HG03457 (cell line): ENCODE data around the gene AP3M1.

ENCODE experiments used
- ATAC-seq: cut with Tn5 transposase; IDR thresholded peaks from one replicate; pipeline ENCODE4 v1.9.1; 2021; ENCODE audit warnings: moderate number of reproducible peaks; ENCODE audit not compliant: unreplicated experiment

The AP3M1 gene

GRCh38 chr10:74081192-74081803, 69.3 kb downstream of the AP3M1 start:
- no peak for ATAC-seq

DNA sequence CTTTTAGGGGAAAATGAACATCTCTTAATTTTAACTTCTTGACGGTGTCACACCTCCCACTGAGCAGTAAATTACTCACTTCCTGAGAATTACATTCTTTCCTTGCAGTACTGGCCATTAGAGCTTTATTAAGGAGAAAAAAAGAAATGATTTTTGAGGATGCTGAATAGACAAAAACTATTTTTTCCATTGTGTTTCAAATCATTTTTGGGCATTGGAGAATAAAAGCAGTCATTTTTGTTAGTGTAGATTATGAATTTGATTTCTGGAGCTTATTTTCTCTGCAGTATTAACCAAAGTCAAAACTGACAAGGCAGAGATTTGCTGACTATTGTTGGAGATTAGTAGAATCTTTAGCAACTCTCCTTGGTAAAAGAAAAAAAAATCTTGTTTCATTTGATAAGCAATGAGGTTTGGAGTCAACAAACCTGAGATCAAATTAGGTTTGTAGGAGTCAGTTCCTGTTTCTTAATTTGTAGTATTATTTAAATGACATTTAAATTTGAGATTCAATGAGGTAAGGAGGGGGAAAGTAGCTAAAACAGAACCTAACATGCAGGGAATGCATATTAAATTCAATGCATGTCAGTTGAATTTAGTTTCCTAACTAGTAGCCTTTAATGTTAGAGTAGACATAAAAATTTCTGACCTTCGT, 70.6 kb downstream of the AP3M1 start:
- ATAC-seq = no peak

DNA sequence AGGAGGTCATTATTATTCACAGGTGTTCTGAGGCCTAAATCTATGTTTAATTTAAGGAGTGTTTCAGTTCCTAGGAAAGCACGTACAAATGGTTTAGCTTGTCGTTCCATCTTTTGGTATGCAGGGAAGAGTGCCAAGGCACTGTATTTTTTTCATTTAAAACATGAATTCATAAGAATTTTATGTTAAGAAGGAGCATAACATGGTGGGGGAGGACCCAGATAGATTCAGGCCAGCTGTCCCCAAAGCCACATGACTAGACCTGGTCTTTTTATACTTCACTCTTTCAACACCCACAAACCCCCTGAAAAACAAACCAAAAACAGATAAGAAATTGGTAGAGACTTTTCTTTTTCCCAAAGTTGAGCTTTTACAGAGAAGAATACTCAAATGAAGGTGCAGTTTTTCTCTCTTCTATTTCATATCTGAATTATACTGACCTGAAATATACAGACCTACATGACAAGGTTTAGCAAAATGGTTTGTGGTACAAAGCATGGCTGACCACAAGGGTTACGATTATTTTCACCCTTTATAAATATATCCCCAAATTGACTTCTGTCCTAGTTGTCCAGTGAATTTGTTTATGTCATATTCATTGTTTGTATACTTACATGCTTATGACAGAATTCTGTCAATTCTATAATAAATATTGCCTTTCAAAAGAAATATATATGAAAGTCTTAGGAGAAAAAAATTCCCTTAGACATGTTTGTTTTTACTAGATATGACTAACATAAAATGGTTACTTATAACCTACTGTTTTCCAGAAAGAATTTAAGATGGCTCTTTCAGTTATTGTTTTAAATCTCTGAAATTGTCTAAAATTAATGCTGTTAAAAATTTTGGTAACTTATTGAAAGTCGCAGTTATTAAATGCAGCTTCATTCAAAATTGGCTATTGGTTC, 71.3 kb downstream of the AP3M1 start:
- ATAC-seq = no peak

GRCh38 chr10:74078037-74078436, 72.6 kb downstream of the AP3M1 start:
- ATAC-seq = no peak

DNA sequence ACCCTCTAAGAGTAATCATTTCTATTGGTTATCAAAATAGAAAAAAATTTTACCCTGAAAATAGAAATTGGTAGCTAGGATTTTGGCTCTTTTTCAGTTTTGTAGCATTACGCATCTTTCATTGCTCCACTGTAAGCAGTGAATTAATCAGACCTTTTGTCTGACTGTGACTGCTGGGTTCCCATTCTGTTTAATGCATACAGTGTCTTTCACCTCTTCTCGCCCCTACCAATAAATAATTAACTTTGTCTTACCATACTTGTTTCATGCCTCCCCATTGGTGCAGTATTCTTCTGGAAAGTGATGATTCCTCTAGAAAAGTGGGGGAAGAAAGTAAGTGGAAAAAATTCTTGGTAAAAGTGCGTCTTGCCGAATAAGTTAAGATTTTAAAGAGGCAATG, 73.2 kb downstream of the AP3M1 start:
- ATAC-seq = no peak

GRCh38 chr10:74076961-74077360, 73.7 kb downstream of the AP3M1 start:
- no peak for ATAC-seq

DNA sequence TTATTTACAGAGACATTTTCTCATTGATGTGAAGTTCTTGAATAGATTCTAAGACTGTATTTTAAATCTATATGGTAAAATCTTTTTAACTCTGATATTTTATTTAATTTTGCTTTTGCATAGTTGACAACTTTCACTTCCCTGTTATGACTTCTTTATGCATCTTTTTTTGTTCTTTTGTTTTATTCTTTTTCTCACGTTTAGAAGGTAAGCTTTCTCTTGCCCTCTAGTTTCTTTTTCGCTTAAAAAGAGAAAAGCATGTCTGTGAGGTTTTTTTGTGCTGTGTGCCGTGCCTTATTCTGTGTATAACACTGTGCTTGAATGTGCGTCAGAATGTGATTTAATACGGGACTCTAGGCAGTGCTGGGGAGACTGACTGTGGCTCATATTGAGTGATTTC, 74.7 kb downstream of the AP3M1 start:
- no peak for ATAC-seq

GRCh38 chr10:74072503-74072902, 78.1 kb downstream of the AP3M1 start:
- no peak for ATAC-seq

GRCh38 chr10:74071157-74071556, 79.5 kb downstream of the AP3M1 start:
- ATAC-seq = no peak
